ENCODE data around the gene RIPK1.
"Not testable (repeated sequence)": the region's sequence is repeated elsewhere in the genome, so short reads cannot be mapped to it uniquely, and the experiment has no call there.

RIPK1 gene

DNA sequence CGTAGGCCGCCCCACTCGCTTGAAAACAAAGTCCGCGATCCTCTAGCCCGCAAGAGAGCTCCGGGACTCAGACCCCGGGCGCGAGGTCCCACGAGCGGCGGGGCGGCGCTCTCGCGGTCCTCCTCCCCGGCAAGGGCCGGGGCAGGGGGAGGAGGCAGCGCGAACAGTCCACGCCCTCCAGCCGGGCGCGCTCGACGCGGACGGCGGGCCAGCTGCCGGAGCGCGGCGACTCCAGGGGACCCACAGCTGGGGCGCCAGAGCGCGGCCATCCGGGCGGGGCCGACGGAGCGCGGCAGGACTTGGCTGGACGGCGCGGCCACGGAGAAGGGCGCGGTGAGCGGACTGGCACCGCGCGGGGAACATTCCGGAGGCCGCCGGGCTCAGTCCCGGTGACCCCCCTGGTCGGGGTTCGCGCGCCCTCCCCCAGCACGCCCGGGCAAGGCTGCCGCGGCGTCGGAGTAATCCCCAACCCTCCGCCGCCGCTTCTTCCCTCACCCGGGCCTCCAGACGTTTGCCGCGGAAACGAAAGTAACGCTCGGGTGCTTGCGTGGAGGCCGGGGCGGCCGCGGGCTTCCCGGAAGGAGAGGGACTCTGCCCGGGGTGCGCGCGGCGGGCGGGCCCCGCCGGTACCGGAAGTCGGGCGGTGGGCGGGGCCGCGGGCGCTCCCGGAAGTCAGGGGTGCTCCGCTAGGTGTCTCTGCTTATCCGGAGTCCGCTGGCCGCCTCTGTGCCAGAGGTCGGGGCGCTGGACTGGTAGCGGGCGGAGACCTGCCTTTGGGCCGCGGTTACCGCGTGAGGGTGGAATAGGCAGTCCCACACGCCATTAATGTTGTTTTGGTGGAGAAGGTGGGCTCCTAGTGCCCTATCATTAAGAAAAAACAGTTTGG is at the start of gene RIPK1:
Gene RIPK1 (plus strand): TSS at position 166 of the 886 bp plus-strand sequence. CDS start 8,330 bp downstream, outside the sequence.
- H3K9me3 Mint-ChIP-seq (ENCODE audit: low read depth) = no peaks in the 10 kb centered on the region
- no peaks in the 10 kb centered on the region for H3K36me3 Mint-ChIP-seq
- peak within 1 kb of the TSS; percentile 96 for H3K27ac Mint-ChIP-seq
- H3K4me1 Mint-ChIP-seq (ENCODE audit: low read depth) = peaks cover 59% of the 10 kb centered on the region
- H3K27me3 Mint-ChIP-seq = no peaks in the 10 kb centered on the region
- peak within 1 kb of the TSS; percentile 95 for H3K4me3 Mint-ChIP-seq

DNA sequence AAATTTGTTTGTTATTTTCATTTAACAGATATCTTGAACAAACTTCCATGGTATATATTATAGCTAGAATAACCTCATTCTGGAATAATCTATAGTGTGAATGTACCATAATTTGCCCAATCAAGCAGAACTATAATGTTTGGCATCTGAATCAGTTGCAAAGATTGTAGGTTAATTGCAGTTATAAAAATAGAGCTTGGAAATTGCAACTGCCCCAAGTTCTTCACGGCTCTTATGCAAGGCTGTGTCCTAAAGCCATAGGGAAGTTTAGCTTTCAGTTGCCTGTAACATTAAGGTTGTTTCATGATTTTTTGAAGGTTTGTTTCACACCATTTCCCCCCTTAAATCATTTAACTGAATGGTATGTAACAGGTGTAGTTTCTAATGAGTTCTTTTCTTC is 49.2 kb upstream of the RIPK1 start:
- Mint-ChIP-seq H3K27me3 (no peaks in the 10 kb centered on the region), H3K9me3 (ENCODE audit: low read depth) (no peaks in the 10 kb centered on the region), H3K4me3 (no peak overlapping the region), H3K27ac (no peak overlapping the region), H3K4me1 (ENCODE audit: low read depth) (peaks cover 21% of the 10 kb centered on the region), H3K36me3 (peaks cover 19% of the 10 kb centered on the region)

DNA sequence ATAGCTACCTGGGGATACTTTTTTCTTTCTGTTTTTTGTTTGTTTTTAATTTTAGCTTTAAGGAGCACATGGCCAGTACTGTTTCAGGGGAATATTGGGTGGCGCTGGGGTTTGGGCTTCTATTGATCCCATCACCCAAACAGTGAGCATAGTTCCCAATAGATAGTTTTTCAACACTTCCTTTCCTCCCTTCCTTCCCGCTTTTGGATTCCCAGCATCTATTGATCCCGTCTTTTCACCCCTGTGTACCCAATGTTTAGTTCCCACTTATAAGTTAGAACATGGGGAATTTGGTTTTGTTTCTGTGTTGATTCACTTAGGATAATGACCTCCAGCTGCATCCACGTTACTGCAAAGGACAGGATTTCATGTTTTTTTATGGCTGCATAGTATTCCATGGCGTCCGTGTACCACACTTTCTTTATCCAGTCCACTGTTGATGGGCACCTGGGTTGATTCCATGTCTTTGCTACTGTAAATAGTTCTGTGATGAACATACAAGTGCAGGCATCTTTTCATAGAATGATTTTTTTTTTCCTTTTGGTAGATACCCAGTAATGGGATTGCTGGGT is 48.5 kb upstream of the RIPK1 start:
- H3K27ac Mint-ChIP-seq = no peak overlapping the region
- H3K9me3 Mint-ChIP-seq (ENCODE audit: low read depth) = no peaks in the 10 kb centered on the region
- H3K4me1 Mint-ChIP-seq (ENCODE audit: low read depth) = peaks cover 27% of the 10 kb centered on the region
- H3K4me3 Mint-ChIP-seq = no peak overlapping the region
- peaks cover 16% of the 10 kb centered on the region for H3K36me3 Mint-ChIP-seq
- H3K27me3 Mint-ChIP-seq = no peaks in the 10 kb centered on the region

DNA sequence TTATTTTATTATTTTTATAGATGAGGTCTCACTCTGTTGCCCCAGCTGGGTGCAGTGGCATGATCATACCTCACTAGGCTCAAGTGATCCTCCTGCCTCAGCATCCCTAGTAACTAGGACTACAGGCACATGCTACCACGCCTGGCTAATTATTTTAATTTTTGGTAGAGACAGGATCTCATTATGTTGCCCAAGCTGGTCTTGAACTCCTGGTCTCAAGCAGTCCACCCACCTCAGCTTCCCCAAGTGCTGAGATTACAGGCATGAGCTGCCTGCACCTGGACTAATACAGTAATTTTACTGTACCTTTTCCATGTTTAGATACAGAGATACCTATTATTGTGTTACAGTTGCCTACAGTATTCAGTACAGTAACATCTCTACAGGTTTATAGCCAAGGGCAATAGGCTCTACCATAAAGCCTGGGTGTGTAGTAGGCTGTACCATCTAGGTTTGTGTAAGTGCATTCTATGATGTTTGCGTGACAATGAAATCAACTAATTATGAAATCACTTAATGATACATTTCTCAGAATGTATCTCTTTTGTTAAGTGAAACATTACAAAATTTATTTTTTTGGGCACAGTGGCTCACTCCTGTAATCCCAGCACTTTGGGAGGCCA is 47.2 kb upstream of the RIPK1 start:
- peaks cover 36% of the 10 kb centered on the region for H3K4me1 Mint-ChIP-seq (ENCODE audit: low read depth)
- not testable (repeated sequence) for H3K27me3 Mint-ChIP-seq; H3K4me3 Mint-ChIP-seq; H3K9me3 Mint-ChIP-seq (ENCODE audit: low read depth); H3K27ac Mint-ChIP-seq
- H3K36me3 Mint-ChIP-seq = peaks cover 12% of the 10 kb centered on the region

DNA sequence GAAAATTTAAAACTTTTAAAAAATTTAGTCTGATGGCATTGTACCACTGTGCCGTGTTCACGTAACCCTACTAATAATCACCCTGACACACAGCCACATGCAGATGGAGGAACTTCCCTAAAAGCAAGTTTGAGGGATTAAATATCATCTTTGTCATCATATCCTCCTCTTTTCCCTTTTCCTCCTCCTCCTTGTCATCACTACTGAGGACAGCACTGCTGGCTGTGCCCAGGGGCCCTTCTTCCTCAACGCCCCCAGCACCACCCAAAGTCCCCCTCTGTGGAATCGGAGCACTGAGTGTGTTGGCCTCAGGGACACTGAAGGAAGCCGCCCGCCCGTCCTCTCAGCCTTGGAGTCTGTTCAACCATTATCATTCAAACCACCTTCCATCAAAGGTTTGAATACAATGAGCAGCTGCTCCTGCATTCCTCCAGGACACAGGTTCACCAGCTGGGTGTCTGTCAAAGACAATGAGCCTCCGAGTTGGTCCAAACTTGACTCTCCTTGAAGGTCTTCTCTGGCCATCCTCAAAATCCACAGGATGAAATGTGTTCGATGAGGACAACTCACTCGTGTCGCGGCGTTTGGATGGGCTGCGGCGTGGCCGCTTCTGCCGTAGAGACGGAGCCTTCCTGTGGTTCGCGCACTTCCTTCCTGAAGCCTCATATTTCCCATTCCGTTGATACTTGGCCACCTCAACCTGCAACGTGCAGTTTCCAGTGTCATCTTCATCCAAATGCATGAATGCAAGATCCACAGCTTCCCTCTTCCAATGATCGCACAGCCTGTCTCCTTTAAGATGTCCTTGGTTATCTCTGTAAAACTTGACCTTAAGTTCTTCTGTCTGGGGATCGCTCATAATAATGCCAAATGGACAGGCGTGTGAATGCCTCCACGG is 45.3 kb upstream of the RIPK1 start:
- peak overlapping the region; percentile 91 for H3K4me3 Mint-ChIP-seq
- no peaks in the 10 kb centered on the region for H3K9me3 Mint-ChIP-seq (ENCODE audit: low read depth)
- peaks cover 12% of the 10 kb centered on the region for H3K36me3 Mint-ChIP-seq
- peak overlapping the region; percentile 94 for H3K27ac Mint-ChIP-seq
- H3K27me3 Mint-ChIP-seq = no peaks in the 10 kb centered on the region
- peaks cover 49% of the 10 kb centered on the region for H3K4me1 Mint-ChIP-seq (ENCODE audit: low read depth)

DNA sequence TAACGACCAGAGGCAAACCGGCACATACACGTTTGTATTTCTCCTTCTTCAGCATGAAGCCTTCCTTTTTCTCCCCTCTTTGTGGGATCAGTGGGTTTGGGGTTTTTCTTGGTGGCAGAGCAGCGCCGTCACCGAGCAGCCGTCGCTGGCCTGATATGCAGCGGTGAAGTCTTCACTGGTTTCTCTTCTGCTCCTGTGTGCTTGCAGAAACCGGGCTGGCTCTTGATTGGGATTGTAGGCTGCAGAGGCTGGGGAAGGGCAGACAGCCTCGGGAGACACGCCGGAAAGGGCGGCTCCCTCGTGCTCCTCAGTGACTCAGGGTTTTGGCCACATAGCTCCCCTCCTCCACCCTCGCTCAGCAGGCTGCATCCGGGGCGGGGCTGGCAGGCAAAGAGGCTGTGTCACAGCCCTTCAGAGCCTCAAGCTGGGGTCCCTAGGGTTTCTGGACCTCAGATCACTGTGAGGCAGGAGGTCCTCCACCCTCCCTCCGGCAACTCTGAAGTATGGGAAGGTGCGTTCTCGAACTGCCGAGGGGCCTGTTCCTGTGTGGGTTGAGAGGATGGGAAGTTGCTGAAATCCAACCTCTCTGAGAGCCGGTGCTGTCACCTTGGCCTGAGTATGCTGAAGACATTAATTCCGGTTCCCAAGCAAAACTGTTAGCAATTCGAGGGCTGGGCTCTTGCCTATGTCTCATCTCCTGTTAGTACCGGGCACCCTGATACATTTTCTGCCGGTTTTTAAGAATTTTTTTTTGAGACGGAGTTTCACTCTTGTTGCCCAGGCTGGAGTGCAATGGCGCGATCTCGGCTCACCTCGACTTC is 44.4 kb upstream of the RIPK1 start:
- H3K27ac Mint-ChIP-seq = peak overlapping the region; percentile 94
- H3K9me3 Mint-ChIP-seq (ENCODE audit: low read depth) = no peaks in the 10 kb centered on the region
- peaks cover 12% of the 10 kb centered on the region for H3K36me3 Mint-ChIP-seq
- H3K4me1 Mint-ChIP-seq (ENCODE audit: low read depth) = peaks cover 54% of the 10 kb centered on the region
- H3K27me3 Mint-ChIP-seq = no peaks in the 10 kb centered on the region
- H3K4me3 Mint-ChIP-seq = peak overlapping the region; percentile 91

DNA sequence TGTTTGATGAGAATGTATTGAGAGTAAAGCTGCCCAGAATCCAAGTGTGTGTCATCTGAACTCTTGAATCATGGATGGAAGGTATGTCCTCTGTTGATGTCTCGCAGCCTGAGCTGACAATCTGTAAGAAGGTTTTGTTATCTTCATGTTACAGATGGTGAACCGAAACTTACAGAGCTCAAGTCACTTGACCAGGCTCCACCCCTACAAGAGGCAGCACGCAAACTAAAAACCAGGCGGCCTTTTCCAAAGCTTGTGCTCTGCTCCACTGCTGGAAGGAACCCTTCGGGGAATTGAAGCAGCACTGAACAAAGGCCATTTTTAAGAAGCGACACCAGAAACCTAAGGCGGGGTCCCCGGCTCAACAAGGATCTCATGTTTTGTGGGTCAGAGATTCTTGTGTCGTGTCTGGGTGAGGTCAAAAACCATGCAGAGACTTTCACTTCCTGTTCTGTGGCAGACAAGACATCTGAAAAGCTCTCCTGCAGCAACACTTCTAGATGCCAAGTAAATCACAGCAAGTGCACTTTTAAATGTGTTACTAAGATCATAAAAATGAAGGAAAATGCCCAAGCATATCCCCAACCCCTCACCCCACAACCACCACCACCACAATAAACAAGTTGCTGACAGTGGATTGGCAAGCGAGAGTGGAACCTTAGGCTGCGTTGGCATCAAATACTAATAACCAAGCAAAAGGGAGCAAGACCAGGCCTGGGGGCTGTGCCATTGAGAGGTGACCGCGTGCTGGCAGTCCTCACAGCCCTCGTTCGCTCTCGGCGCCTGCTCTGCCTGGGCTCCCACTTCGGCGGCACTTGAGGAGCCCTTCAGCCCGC is 41.3 kb upstream of the RIPK1 start:
- peak overlapping the region; percentile 64 for H3K27ac Mint-ChIP-seq
- H3K4me1 Mint-ChIP-seq (ENCODE audit: low read depth) = peaks cover 48% of the 10 kb centered on the region
- peak overlapping the region; percentile 61 for H3K4me3 Mint-ChIP-seq
- no peaks in the 10 kb centered on the region for H3K9me3 Mint-ChIP-seq (ENCODE audit: low read depth)
- H3K27me3 Mint-ChIP-seq = peaks cover 1% of the 10 kb centered on the region
- peaks cover 5% of the 10 kb centered on the region for H3K36me3 Mint-ChIP-seq

DNA sequence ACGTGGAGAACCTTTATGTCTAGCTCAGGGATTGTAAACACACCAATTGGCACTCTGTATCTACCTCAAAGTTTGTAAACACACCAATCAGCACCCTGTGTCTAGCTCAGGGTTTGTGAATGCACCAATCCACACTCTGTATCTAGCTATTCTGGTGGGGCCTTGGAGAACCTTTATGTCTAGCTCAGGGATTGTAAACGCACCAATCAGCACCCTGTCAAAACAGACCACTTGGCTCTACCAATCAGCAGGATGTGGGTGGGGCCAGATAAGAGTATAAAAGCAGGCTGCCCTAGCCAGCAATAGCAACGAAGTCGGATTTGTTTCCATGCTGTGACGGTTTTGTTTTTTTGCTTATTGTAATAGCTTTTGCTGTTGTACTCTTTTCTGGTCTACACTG is 40.1 kb upstream of the RIPK1 start:
- H3K27ac Mint-ChIP-seq = not testable (repeated sequence)

DNA sequence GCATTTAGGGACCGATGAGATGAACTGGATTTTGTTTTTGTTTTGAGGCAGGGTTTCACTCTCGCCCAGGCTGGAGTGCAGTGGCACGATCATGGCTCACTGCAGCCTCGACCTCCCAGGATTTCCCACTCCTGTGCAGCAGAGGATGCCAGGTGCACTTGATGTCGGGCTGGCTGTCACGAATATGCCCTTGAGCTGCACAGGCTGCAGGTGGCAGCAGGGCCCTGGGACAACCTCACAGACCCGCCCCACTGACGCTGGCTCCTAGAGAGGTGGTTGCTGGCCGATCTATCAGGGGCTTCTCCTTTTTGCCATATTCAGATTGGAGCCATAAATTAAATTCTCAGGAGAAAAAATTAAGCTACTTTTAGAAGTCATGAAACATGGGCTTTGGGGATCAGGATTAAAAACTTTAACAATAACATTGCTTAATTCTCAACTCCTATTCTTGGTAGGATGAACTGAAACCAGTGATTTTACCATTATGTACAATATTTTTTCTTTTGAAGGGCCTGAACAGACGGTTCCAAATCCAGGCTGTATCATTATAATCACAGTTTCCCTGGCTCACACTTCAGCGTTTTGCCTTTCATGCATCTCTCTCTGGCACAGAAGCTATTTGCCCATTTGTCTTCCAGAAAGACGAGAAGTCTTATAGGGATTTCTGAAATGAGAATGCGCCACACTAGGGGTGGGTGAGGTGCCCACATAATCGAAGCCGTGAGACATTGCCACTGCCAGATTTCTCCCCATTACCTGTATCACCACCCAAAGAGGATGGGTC is 36.2 kb upstream of the RIPK1 start:
- Mint-ChIP-seq H3K27ac (no peak overlapping the region), H3K4me3 (no peak overlapping the region), H3K4me1 (ENCODE audit: low read depth) (peaks cover 9% of the 10 kb centered on the region), H3K27me3 (peaks cover 1% of the 10 kb centered on the region), H3K9me3 (ENCODE audit: low read depth) (no peaks in the 10 kb centered on the region), H3K36me3 (no peaks in the 10 kb centered on the region)

More for the DNA sequence above, 40.1 kb upstream of the RIPK1 start:
- not testable (repeated sequence) for H3K4me3 Mint-ChIP-seq; H3K36me3 Mint-ChIP-seq; H3K27me3 Mint-ChIP-seq; H3K9me3 Mint-ChIP-seq (ENCODE audit: low read depth)
- peaks cover 43% of the 10 kb centered on the region for H3K4me1 Mint-ChIP-seq (ENCODE audit: low read depth)

DNA sequence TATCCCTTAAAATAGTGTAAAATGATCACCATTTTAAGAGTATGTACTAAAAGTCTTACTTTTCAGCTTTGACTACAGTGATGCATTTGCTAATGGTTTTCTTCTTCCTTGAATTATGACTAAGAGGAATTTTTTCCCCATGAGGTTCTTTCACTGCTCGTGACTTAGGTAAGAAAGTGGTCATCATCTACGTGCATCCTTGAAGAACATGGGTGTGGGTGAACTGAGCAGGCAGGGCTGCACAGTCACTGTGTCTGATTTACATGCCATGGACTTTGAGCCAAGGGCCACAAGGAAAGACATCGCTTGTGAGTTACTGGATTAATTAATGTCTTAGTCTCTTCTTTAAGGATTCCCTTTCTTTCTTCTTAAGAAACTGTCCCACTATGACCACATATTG is 35.3 kb upstream of the RIPK1 start:
- no peaks in the 10 kb centered on the region for H3K36me3 Mint-ChIP-seq
- H3K4me1 Mint-ChIP-seq (ENCODE audit: low read depth) = peaks cover 5% of the 10 kb centered on the region
- H3K27ac Mint-ChIP-seq = no peak overlapping the region
- H3K4me3 Mint-ChIP-seq = no peak overlapping the region
- peaks cover 1% of the 10 kb centered on the region for H3K27me3 Mint-ChIP-seq
- no peaks in the 10 kb centered on the region for H3K9me3 Mint-ChIP-seq (ENCODE audit: low read depth)

DNA sequence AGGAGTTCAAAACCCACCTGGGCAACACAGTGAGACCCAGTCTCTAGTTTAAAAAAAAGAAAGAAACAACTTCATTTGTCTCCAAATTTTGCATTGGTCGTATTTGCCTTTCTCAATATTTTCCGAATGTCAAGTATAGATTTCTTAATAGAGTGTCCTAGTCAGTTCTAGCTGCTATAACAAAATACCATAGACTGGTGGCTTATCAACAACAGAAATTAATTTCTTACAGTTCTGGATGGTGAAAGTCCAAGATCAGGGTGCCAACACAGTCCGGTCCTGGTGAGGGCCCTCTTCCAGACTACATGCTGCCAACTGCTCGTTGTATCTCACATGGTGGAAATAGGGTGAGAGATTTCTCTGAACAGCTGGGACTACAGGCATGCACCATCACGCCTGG is 34.6 kb upstream of the RIPK1 start:
- H3K4me1 Mint-ChIP-seq (ENCODE audit: low read depth) = no peaks in the 10 kb centered on the region
- peaks cover 1% of the 10 kb centered on the region for H3K27me3 Mint-ChIP-seq
- H3K9me3 Mint-ChIP-seq (ENCODE audit: low read depth) = no peaks in the 10 kb centered on the region
- no peak overlapping the region for H3K4me3 Mint-ChIP-seq
- no peaks in the 10 kb centered on the region for H3K36me3 Mint-ChIP-seq
- no peak overlapping the region for H3K27ac Mint-ChIP-seq

DNA sequence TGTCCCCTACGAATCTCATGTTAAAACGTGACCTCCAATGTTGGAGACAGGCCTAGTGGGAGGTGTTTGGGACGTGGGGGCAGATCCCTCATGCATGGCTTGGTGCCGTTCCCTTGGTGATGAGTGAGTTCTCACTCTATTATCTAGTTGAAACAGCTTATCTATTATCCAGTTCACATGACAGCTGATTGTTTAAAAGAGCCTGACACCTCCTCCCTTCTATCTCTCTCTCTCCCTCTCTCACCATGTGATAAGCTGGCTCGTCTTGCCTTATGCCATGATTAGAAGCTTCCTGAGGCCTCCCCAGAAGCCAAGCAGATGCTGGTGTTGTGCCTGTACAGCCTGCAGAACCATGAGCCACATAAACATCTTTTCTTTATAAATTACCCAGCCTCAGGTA is 32.9 kb upstream of the RIPK1 start:
- Mint-ChIP-seq H3K27me3 (no peaks in the 10 kb centered on the region), H3K27ac (no peak overlapping the region), H3K4me1 (ENCODE audit: low read depth) (no peaks in the 10 kb centered on the region), H3K4me3 (no peak overlapping the region), H3K9me3 (ENCODE audit: low read depth) (no peaks in the 10 kb centered on the region), H3K36me3 (no peaks in the 10 kb centered on the region)
